K562 (cell line): Measurements from ENCODE around the gene KAZN. TPM values are rescaled to one million over a fixed set of nuclear protein-coding genes. Genes with fewer than 3 reads are reported as not detected.

Experiments
- ATAC-seq: fragments of 200-7000 bp; cut with Tn5 transposase; 3 replicates; pipeline ENCODE4 v1.9.1; 2020; ENCODE audit warnings: moderate library complexity
- BruUV-seq: library from RNA; stranded (reverse); fragments of 400-500 nt; replicated peaks from 2 replicates; lab custom pipeline; 2021; lab: Mats Ljungman, UMichigan
- CTCF ChIA-PET: fragments of 300-600 bp; formaldehyde crosslinking; extraction: SDS; loops from one replicate; lab custom pipeline; 2021; ENCODE audit warnings: low intra/inter-chr PET ratio; lab: Yijun Ruan, JAX
- POLR2A ChIA-PET: fragments of 300-600, 350-650 bp; sonication (Branson Sonifier 250); formaldehyde crosslinking; extraction: SDS; loops from one replicate; lab custom pipeline; 2021; ENCODE audit warnings: antibody characterized with exemption, inconsistent platforms; lab: Yijun Ruan, JAX
- DNase-seq, 4 experiments: peaks; one replicate each; pipeline versions ENCODE4 v3.0.0 to v3.0.0-alpha.2; 2011 to 2018; ENCODE audit warnings: low spot score in 3 of 4, mixed read lengths in 3 of 4; ENCODE audit errors: extremely low read depth in 1 of 4
- FAIRE-seq: peaks from 2 replicates; lab custom pipeline; 2011; peaks lifted over from hg19 to GRCh38; lab: Jason Lieb, UNC
- H2AFZ ChIP-seq: 2 replicates; pipeline ENCODE4 v1.6.0; 2011; ENCODE audit warnings: low read depth, low read length, control low read depth, inconsistent platforms
- H3K27ac ChIP-seq: fragments of 200-600 bp; 3 replicates; pipeline ENCODE4 v1.8.0; 2011; ENCODE audit warnings: low read depth, mild to moderate bottlenecking, control low read depth, inconsistent platforms, low read length, moderate library complexity, mixed read lengths; ENCODE audit errors: extremely low read depth
- H3K27me3 ChIP-seq, 2 experiments: fragments of 300-600 bp in 1 of 2; 2 replicates in 1 of 2; 3 replicates in 1 of 2; pipeline versions ENCODE4 v1.6.0 to v1.8.0; 2011; ENCODE audit warnings: inconsistent platforms in 2 of 2, low read length in 2 of 2, mild to moderate bottlenecking in 1 of 2, mixed read lengths in 1 of 2, moderate library complexity in 1 of 2; ENCODE audit not compliant: control insufficient read depth in 2 of 2, insufficient read depth in 2 of 2
- H3K36me3 ChIP-seq: fragments of 300-600 bp; 3 replicates; pipeline ENCODE4 v1.8.0; 2011; ENCODE audit warnings: mild to moderate bottlenecking, low read length, inconsistent platforms; ENCODE audit not compliant: control insufficient read depth, insufficient read depth
- H3K4me1 ChIP-seq, 2 experiments: fragments of 200-600 bp in 1 of 2; replicated peaks in 1 of 2; 2 replicates in 1 of 2; 3 replicates in 1 of 2; pipeline versions ENCODE4 v1.5.1 to v1.8.0; 2011; ENCODE audit warnings: inconsistent platforms in 2 of 2, low read length in 2 of 2, mild to moderate bottlenecking in 1 of 2, mixed read lengths in 1 of 2, moderate library complexity in 1 of 2; ENCODE audit not compliant: control insufficient read depth in 2 of 2, insufficient read depth in 2 of 2
- H3K4me2 ChIP-seq: 2 replicates; pipeline ENCODE4 v1.6.1; 2011; ENCODE audit warnings: low read length, control low read depth, inconsistent platforms, mixed read lengths; ENCODE audit not compliant: insufficient read depth
- H3K4me3 ChIP-seq: fragments of 200-600 bp; sonication (generic), shearing (Covaris generic); 2 replicates; pipeline ENCODE4 v1.5.1; 2016; ENCODE audit warnings: control low read depth, inconsistent platforms
- H3K79me2 ChIP-seq: fragments of 200-600 bp; 3 replicates; pipeline ENCODE4 v1.8.0; 2011; ENCODE audit warnings: low read length, inconsistent platforms; ENCODE audit not compliant: control insufficient read depth, insufficient read depth
- H3K9ac ChIP-seq, 2 experiments: 2 replicates each; pipeline versions ENCODE4 v1.6.0 to v1.6.1; 2011; ENCODE audit warnings: low read depth in 2 of 2, low read length in 2 of 2, control low read depth in 1 of 2, inconsistent platforms in 1 of 2, mild to moderate bottlenecking in 1 of 2, mixed read lengths in 1 of 2; ENCODE audit not compliant: insufficient read depth in 1 of 2
- H3K9me1 ChIP-seq: one replicate; pipeline ENCODE4 v1.6.0; 2011; ENCODE audit warnings: inconsistent platforms, mild to moderate bottlenecking, low read length, moderate library complexity; ENCODE audit not compliant: control insufficient read depth, insufficient read depth
- H3K9me3 ChIP-seq: replicated peaks from 2 replicates; pipeline ENCODE4 v1.5.1; 2011; ENCODE audit warnings: low read depth, low read length, inconsistent platforms; ENCODE audit not compliant: control insufficient read depth, insufficient read depth
- H4K20me1 ChIP-seq: replicated peaks from 2 replicates; pipeline ENCODE4 v1.6.1; 2011; ENCODE audit warnings: low read length, inconsistent platforms, mixed read lengths; ENCODE audit not compliant: control insufficient read depth, insufficient read depth
- BCOR ChIP-seq: fragments of 450-650 bp; IDR thresholded peaks from 2 replicates; pipeline ENCODE4 v1.6.1; 2016
- CEBPB ChIP-seq: fragments of 450-650 bp; IDR thresholded peaks from 2 replicates; pipeline ENCODE4 v1.6.1; 2016; ENCODE audit warnings: missing genetic modification characterization, missing compliant biosample characterization
- CREB1 ChIP-seq, 2 experiments: sonication (generic) in 1 of 2; formaldehyde crosslinking in 1 of 2; IDR thresholded peaks; 2 replicates each; pipeline versions ENCODE4 v1.6.1 to v1.8.0; 2012 to 2022; ENCODE audit warnings: inconsistent platforms in 1 of 2, mild to moderate bottlenecking in 1 of 2, missing genetic modification reagents in 1 of 2, moderate library complexity in 1 of 2
- DACH1 ChIP-seq: fragments of 450-650 bp; IDR thresholded peaks from 2 replicates; pipeline ENCODE4 v1.6.1; 2018; ENCODE audit not compliant: partially characterized antibody
- ELF2 ChIP-seq: fragments of 250-450 bp; sonication (Bioruptor Pico); IDR thresholded peaks from 2 replicates; pipeline ENCODE4 v1.5.0; 2021; ENCODE audit warnings: mild to moderate bottlenecking
- ESRRB ChIP-seq: fragments of 250-450 bp; sonication (Bioruptor Pico); IDR thresholded peaks from 2 replicates; pipeline ENCODE4 v1.5.0; 2020; ENCODE audit warnings: mild to moderate bottlenecking, moderate library complexity, borderline replicate concordance
- HMBOX1 ChIP-seq: sonication (generic); IDR thresholded peaks from 2 replicates; pipeline ENCODE4 v1.6.1; 2016
- MLLT1 ChIP-seq, 2 experiments: fragments of 450-650 bp; IDR thresholded peaks; 2 replicates each; pipeline ENCODE4 v1.6.1; 2016
- NKRF ChIP-seq: fragments of 450-650 bp; IDR thresholded peaks from 2 replicates; pipeline ENCODE4 v1.6.1; 2016; ENCODE audit warnings: borderline replicate concordance
- PHB2 ChIP-seq: fragments of 450-650 bp; IDR thresholded peaks from 2 replicates; pipeline ENCODE4 v1.6.1; 2017; ENCODE audit warnings: low read depth
- RBM25 ChIP-seq: fragments of 200-400 bp; formaldehyde crosslinking; IDR thresholded peaks from 2 replicates; pipeline ENCODE4 v1.6.1; 2018; ENCODE audit warnings: low read length, low read depth, moderate library complexity; ENCODE audit not compliant: severe bottlenecking
- RCOR1 ChIP-seq, 2 experiments: IDR thresholded peaks; 2 replicates each; pipeline ENCODE4 v1.6.1; 2012; ENCODE audit warnings: low read depth in 2 of 2, low read length in 2 of 2, borderline replicate concordance in 1 of 2, improper control_type of control experiment in 1 of 2
- SMARCA5 ChIP-seq: fragments of 450-650 bp; IDR thresholded peaks from 2 replicates; pipeline ENCODE4 v1.6.1; 2016
- ZNF280B ChIP-seq: fragments of 250-450 bp; sonication (Bioruptor Pico); IDR thresholded peaks from 2 replicates; pipeline ENCODE4 v1.5.1; 2021; ENCODE audit warnings: mild to moderate bottlenecking
- WGBS: fragments of 100-300 bp; shearing (Covaris generic); methylation state at CpG from one replicate; pipeline ENCODE4 v1.1.6; 2016; ENCODE audit warnings: low coverage, mixed read lengths; ENCODE audit not compliant: insufficient coverage; ENCODE audit errors: missing lambda C conversion rate; 5-methylcytosine and 5-hydroxymethylcytosine counted together
- in situ Hi-C: fragments of 300-500 bp; cut with MboI; formaldehyde crosslinking; loops from 4 replicates; pipeline ENCODE4 v1.15.0; 2018; ENCODE audit warnings: inconsistent platforms, mixed read lengths
- intact Hi-C: fragments of 100-400 bp; cut with micrococcal nuclease; formaldehyde crosslinking; loops from 2 replicates; pipeline ENCODE4 v1.14.2; 2022
- polyA plus RNA-seq, 8 experiments: library from polyadenylated mRNA; depleted of rRNA in 4 of 8; stranded (reverse) in 5 of 8; unstranded in 3 of 8; fragments of >200 nt; fragmentation: Nextera tagmentation in 2 of 8; fragmentation: Illumina TruSeq in 1 of 8; extraction: Ambion mirVana in 2 of 8; extraction: Trizol in 1 of 8; gene quantifications; 2 replicates each; pipeline versions ENCODE4 v1.2.1 to v1.2.3, GENCODE V29; 2011 to 2014; ENCODE audit warnings: inconsistent platforms in 1 of 8, missing spikeins in 1 of 8
- total RNA-seq, 7 experiments: library from RNA; depleted of rRNA in 6 of 7; stranded (reverse); fragments of >200 nt in 6 of 7; fragmentation: Illumina TruSeq in 2 of 7; extraction: Trizol in 2 of 7; gene quantifications; 2 replicates each; pipeline versions ENCODE4 v1.2.1 to v1.2.3, GENCODE V29; 2011 to 2021; ENCODE audit warnings: low replicate concordance in 1 of 7

The KAZN gene
- total and polyA plus RNA-seq, 9 of the 15 experiments (the other 6 are each of a cell fraction or from before 2014, with no cell fraction given): 2.1 to 21.6 (median 5.4) TPM

GRCh38 chr1:14901371-14901954, 303.0 kb downstream of the KAZN start (continued):
- TF ChIP-seq RCOR1 (IDR thresholded peaks at IDR 0.05; ENCODE audit: borderline replicate concordance in 1 of 2, low read depth in 2 of 2, low read length in 2 of 2) (peak in 1 of 2 experiments; percentile 46; a peak in 1 of 4 replicates), ELF2 (CRISPR knock-in tag) (no peak), PHB2 (no peak), CEBPB (no peak)

- POLR2A ChIA-PET: no interaction called here
- no peak for FAIRE-seq
- BruUV-seq: no TSS peak
These were observed 305.4 kb downstream of the KAZN start for GRCh38 chr1:14903922-14904321.

More at GRCh38 chr1:14903922-14904321, 305.4 kb downstream of the KAZN start:
- 37% methylated on average over 13 of the region's 13 CpGs for WGBS
- Histone ChIP-seq H4K20me1 (no peaks in the 10 kb centered on the region; the same call in 1 of the 2 replicates), H3K27me3 (peaks cover 4 to 35% of the 10 kb centered on the region in 2 experiments; a peak in 2 of 5 replicates), H3K4me3 (no peak overlapping the region), H3K79me2 (no peaks in the 10 kb centered on the region), H3K36me3 (no peaks in the 10 kb centered on the region), H3K9me3 (no peaks in the 10 kb centered on the region), H3K4me2 (no peak overlapping the region), H3K9ac (no peak overlapping the region), H3K9me1 (no peaks in the 10 kb centered on the region), H3K4me1 (peaks cover 4 to 7% of the 10 kb centered on the region in 2 experiments; a peak in 2 of 5 replicates), H2AFZ (no peak overlapping the region), H3K27ac (no peak overlapping the region)
- intact Hi-C loops (no loop called here), in situ Hi-C loops (no loop called here)
- ATAC-seq (no peak), DNase-seq (no peak)
- no peak for TF ChIP-seq ESRRB
- peak; percentile 50 for TF ChIP-seq HMBOX1
- TF ChIP-seq MLLT1 (IDR thresholded peaks at IDR 0.05): no peak
- no peak for TF ChIP-seq DACH1
- TF ChIP-seq BCOR: peak; percentile 75
- TF ChIP-seq ZNF280B (CRISPR knock-in tag): no peak
- 0 out of 2 replicates have a peak, but pooled peaks have one; percentile 43 for TF ChIP-seq CEBPB
- TF ChIP-seq RBM25: peak; percentile 45
- TF ChIP-seq NKRF: no peak
- no peak for TF ChIP-seq CREB1 (IDR thresholded peaks at IDR 0.05)
- TF ChIP-seq CREB1 (CRISPR knock-in tag; IDR thresholded peaks at IDR 0.05): no peak
- peak; percentile 67; the same call in 1 of the 2 replicates for TF ChIP-seq SMARCA5
- CTCF ChIA-PET: no interaction called here
